Fibroblast of lung (primary cell): ENCODE data around the gene DNAJC6.

Experiments used
- EZH2 ChIP-seq: IDR thresholded peaks from 2 replicates; pipeline ENCODE4 v1.5.1; 2012; ENCODE audit warnings: low read length, control low read depth, mild to moderate bottlenecking; ENCODE audit errors: missing control alignments
- TF ChIP-seq, protein P1 (sequence below), 2 donors: IDR thresholded peaks in 1 of 2; conservative IDR thresholded peaks in 1 of 2; 1 replicate in 1 of 2; 2 replicates in 1 of 2; pipeline ENCODE4 v1.5.1; 2011 to 2012; ENCODE audit warnings: low read length in 2 of 2, control low read depth in 1 of 2, inconsistent platforms in 1 of 2, low read depth in 1 of 2, mild to moderate bottlenecking in 1 of 2

DNA sequence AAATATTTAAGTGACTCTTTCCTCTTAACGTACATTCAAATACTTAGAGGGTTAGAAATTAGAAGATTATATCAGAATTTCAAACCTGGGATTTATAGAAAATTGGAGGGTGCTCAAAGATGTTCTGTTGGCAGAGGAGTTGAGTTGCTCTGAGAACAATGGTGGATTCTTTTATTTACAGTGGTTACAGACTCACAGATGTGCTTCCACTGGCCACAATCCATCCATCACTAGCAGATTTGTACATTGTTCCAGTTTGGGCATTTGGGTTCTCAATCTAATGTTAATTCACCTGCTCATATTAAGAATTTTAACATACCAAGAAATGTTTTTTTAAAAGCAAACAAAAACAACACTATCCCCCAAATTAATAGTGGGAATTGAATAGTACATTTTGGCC, 23.5 kb downstream of the DNAJC6 start:
- TF ChIP-seq EZH2: no peak
- TF ChIP-seq, protein P1, sequence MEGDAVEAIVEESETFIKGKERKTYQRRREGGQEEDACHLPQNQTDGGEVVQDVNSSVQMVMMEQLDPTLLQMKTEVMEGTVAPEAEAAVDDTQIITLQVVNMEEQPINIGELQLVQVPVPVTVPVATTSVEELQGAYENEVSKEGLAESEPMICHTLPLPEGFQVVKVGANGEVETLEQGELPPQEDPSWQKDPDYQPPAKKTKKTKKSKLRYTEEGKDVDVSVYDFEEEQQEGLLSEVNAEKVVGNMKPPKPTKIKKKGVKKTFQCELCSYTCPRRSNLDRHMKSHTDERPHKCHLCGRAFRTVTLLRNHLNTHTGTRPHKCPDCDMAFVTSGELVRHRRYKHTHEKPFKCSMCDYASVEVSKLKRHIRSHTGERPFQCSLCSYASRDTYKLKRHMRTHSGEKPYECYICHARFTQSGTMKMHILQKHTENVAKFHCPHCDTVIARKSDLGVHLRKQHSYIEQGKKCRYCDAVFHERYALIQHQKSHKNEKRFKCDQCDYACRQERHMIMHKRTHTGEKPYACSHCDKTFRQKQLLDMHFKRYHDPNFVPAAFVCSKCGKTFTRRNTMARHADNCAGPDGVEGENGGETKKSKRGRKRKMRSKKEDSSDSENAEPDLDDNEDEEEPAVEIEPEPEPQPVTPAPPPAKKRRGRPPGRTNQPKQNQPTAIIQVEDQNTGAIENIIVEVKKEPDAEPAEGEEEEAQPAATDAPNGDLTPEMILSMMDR (conservative IDR thresholded peaks at IDR 0.05 in 1 of 2, IDR thresholded peaks at IDR 0.05 in 1 of 2; ENCODE audit: low read depth in 1 of 2, low read length in 2 of 2): no peak
